Stimulated activated CD4-positive, alpha-beta T cell treated with anti-CD3 and anti-CD28 coated beads, Interleukin-15, amount 100 ng/mL, for 24 hours (primary cell): ENCODE results near the gene RGS12.

Source experiments
- DNase-seq: peaks from one replicate; pipeline ENCODE4 v3.0.0-alpha.2; 2020

Gene RGS12

DNA sequence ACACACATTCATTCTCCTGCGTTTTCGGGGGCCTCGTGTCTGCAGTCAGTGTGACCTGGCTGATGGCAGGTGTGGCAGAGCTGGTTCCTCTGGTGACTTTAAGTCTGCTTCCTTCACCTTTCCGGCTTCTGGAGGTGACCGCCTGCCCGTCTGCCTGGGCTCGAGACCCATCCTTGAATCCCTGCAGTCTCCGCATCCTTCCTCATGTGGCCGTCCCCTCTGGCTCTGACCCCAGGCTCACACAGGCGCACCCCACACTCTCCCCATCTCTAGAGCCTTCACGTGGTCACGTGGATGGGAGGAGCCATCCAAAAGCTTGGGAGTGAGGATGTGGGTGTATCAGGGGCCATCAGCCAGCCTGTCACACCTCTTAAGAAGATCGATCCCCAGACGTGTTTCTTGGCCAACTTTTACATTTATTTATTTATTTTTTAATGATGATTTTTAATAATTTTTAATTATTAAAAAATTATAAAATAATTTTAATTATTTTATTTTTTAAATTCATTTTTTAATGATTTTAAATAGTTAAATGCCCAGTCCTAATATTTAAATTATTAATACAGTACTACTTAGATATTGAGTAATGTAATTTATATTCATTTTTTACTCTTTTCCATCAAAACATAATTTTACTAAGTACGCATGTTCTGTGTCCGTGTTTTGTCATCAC is 20.9 kb downstream of the RGS12 start:
- no peak for DNase-seq

DNA sequence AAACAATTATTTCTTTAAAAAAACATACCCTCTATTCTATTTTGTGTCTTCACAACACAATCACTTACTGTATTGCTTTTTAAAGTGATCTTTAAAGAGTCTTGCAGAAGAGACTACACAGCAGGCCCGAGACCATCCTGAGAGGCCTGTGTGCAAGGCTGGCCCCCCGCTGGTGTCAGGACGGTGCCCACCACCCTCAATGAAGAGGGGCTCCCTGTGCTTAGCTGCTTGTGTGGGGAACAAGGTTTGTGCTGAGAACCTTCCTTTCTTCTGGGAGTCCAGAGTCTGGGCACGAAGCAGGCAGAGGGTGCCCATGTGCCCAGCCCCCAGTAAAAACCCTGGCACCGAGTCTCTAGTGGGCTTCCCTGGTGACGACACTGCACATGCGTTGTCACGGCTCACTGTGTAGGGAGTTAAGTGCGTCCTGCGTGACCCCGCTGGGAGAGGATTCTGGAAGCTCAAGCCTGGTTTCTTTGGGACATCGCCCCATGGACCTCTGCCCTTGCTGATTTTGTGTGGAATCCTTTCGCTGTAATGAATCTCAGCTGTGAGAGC is 22.0 kb downstream of the RGS12 start:
- DNase-seq, result no peak

DNA sequence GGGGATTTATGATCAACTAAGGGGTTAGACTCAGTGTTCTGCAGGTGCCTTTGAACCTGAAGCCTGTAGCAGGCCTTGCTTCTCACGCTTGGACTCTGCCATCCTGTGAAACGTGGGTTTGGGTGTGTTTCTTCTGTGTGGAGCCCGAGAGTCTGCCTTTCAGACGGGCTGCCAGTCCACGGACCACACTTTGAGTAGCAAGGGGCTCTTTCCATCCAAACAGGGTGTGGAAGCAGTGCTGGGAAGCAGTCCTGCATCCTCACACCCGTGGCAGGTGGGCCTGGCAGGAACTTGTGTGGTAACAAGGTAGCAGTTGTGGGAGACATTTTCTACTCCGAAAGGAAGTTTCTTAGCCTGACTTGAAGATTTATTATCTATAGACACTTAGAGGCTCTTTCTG is 22.7 kb downstream of the RGS12 start:
- no peak for DNase-seq

DNA sequence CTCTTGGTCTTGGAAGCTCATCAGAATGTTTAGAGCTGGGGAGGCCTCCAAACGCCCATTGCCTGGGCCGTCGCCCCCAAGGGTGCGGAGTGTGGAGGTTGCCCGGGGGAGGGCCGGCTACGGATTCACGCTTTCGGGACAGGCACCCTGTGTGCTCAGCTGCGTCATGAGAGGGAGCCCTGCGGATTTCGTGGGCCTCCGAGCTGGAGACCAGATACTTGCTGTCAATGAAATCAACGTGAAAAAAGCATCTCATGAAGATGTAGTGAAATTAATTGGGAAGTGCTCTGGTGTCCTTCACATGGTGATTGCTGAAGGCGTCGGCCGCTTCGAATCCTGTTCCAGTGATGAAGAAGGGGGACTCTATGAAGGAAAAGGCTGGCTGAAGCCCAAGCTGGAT is 23.3 kb downstream of the RGS12 start:
- no peak for DNase-seq

DNA sequence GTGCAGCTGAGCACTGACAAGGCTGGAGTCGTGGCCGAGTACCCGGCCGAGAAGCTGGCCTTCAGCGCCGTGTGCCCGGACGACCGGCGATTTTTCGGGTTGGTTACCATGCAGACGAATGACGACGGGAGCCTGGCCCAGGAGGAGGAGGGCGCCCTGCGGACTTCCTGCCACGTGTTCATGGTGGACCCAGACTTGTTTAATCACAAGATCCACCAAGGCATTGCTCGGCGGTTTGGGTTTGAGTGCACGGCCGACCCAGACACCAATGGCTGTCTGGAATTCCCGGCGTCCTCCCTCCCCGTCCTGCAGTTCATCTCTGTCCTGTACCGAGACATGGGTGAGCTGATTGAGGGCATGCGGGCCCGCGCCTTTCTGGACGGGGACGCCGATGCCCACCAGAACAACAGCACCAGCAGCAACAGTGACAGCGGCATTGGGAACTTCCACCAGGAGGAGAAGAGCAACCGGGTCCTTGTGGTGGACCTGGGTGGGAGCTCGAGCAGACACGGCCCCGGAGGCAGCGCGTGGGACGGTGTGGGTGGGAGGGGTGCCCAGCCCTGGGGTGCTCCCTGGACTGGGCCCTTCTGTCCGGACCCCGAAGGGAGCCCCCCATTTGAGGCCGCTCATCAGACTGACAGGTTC is 24.3 kb downstream of the RGS12 start:
- DNase-seq, result no peak

DNA sequence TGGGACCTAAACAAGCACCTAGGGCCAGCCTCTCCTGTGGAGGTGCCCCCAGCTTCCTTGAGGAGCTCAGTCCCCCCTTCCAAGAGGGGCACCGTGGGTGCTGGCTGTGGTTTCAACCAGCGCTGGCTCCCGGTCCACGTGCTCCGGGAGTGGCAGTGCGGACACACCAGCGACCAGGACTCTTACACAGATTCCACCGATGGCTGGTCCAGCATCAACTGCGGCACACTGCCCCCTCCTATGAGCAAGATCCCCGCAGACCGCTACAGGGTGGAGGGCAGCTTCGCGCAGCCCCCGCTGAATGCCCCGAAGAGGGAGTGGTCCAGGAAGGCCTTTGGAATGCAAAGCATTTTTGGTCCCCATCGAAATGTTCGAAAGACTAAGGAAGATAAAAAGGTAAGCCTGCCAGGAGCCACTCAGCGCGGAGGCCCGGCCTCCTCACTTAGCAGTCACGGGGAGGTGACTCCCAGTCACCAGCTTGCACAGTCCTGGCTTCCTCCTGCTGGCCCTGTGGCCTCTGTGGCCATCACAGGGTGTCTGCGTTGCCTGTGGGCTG is 24.9 kb downstream of the RGS12 start:
- no peak for DNase-seq

DNA sequence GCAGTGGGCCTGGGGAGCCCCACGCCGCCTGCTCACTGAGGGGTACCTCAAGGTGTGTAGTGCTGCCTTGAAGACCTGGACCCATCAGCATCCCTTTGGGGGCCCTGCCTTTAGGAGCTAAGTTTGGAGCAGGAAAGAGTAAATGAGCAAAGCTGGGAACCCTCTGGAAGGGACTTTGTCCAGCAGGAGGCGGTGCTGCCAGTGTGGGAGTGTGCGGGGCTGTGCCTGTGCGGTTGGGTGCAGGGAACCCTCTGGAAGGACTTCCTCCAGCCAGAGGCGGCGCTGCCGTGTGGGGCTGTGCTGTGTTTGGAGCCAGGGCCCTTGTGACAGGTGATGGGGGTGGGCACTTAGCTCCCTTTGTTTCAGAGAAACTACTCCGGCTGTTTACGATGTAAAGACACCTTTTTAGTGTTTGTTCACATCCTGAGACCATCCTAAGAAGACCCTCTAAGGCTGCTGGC is 25.8 kb downstream of the RGS12 start:
- no peak for DNase-seq

DNA sequence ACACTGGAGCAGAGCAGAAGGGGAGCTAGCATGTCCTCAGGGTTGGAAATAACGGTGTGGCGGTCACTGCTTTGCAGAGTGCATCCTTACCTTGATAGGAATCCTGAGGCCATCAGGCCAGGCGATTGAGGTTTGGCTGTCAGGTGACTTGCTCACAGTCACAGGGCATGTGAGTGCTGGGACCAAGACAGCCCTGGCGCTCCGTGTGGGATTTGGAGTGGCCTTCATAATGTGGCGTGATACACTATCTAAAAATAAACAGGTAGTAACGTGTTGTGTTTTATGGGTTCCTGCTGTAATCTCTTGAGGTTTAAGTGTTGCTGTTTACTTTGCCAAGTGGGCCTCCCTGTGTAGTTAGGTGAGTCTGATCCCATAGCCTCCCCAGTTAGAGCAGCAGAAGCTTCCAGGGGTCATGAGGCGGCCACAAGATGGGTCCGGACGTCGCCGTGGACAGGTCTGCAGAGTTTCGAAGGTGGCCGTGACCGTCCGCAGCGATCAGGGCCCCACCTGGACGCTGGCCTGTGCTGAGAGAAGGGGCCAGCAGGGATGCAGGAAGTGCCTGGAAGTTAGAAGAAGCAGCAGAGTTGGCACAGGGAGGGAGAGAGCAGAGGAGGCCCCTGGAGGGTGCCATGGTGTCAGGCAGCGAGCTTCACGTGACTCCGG is 27.7 kb downstream of the RGS12 start:
- DNase-seq, result no peak

DNA sequence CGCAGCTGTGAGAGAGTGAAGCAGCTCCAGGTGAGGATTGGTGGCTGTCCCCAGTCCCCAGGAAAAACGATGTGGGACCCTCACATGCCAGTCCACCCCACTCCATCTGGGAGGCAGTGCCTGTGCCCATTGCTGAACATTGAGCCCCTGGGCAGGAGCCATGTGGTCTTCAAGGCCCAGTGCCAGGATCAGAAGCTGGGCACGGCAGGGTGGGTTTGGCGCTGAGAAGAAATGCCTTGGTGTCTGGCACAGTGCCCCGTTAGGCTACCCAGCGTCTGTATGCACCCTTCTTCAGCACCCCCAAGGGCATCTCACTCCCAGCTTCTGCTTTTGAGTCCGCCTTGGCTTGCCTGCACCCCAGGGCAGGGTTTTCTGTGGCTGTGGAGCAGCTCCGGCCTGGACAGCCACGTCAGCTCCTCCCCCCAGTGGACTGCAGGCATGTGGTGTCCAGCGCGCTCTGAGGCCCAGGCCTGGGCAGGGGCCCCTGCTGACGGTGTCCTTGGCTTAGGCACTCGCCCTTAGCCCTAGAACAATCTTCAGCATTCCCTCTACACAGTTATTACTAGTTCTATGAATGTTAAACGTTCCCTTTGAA is 28.6 kb downstream of the RGS12 start:
- no peak for DNase-seq

DNA sequence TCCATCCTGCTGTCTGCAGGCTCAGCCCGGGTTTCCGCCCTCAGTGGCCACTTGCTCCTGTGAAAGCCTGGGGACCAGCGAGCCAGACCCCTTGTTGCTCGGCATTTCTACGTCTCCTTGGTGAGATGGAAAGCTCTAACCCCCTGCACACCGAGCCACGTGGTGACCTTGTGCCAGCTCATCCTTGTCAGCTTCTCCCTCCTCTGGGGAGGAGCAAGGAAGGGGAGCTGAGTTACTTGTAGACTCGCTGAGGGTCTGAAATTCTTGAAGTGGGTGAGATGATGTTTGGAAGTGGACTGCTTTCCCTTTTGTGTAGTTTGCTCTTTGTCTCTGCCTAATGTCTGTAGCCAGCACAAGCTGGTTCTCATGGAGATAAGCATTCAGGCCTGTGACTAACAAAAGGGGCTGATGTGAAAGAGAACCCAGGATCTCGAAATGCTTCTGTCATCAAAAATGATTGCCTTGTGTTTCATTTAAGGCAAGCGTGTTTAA is 29.3 kb downstream of the RGS12 start:
- DNase-seq, result no peak

DNA sequence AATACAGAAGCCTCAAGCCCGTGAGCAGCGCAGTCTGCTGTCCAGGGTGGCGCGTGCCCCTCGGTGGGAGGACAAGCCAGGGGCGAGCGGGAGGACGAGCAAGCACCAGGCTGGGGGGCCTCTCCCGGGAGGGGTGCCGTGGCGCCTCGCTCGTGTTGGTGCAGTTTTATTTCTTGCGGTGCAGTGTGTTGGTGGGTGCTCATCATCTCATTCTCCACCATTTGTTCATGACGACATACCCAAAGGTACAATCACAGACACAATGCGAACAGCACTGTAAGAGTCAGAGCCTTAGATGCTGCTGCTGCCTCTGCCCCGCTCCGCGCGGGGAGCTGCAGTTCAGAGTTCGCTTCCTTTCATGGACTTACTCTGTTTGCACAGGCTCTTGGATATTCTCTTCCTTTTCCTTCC is 30.3 kb downstream of the RGS12 start:
- DNase-seq, result no peak

DNA sequence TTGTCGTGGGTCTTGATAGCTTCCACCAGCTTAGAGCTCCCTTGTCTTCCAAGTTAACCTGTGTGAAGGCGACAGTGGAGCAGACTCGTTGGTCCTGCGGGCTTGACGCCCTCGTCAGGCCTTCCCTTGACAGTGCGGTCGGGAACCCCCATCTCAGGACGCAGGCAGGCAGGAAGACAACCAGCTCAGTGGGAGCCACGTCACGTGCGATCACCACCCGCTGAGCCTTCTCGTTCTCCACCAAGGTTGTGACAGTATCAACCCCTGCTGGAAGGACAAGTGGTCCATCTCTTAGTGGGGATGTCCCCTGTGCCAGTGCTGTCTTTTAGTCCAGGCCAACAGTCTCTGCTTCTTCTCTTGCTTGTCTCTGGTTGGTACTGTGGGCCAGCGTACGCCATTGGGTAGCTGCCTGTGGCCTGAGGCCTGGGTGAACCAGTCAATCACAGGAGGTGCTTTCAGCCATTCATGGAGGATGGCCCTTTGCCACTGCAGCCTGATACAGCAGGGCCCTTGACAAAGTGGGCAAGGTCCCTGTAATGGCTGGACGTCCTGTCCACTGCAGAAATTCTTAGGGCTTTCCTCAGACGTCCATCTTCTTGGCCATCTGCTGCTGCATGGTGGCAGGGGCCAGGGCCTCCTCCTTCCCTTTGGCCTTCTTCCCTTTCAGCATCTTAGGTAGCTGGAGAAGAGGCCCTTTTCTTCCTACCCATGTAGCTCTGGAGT is 31.4 kb downstream of the RGS12 start:
- no peak for DNase-seq

DNA sequence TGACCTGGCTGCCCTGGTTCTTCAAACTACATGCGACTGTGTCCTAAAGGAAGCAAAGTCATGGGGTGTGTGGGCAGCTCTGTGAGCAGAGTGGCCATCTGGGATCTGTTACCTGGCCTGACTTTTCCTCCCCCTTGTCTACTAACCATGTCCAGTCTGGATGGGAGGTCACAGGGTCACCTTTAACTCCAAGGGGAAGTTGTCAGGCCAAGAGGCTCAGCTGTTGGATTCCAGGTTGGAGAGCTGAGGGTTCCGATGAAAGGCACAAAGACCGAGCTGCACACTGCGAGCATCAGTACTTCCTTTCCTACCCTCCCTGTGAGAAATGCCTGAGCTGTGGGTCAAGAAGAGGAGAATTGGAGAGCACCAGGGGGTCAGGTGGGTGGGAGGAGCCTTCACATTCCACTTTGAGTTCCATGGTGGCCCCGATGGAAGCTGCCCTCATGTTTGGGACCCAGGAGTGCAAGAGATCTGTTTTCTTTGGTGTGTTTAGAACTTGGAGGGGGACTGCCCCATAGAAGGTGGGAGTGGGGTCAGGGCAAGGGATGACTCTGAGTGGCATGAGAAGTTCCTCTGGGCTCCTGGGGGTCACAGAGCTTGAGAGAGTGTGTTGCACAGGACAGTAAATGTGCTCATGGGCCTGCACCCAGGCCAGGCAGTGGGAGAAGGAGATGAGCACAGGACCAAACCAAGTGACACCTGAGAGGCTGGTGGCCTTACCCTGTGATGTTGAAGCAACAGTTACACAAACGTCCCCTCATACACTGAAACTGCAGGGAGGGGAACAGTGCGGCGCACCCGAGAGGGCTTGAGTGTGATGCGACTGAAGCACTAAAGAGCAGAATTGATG is 36.2 kb downstream of the RGS12 start:
- DNase-seq, result no peak

DNA sequence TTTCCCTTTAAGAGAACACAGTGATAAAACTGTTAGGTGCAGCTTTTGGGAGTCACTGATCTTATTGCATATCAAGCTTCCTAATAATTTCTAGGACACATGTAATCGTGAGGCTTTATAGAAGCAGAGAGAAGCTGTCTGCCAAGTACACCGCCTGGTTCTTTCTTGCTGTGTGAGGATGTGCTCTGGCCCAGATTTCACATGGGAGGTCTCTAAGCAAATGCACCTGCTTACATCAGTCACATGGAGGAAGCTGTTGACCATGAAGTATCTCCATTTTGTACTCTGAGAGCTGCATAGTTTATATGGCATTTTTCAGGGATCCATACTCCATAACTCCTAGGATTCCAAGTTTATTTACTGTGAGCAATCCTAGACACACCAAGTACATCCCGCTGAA is 37.1 kb downstream of the RGS12 start:
- no peak for DNase-seq

DNA sequence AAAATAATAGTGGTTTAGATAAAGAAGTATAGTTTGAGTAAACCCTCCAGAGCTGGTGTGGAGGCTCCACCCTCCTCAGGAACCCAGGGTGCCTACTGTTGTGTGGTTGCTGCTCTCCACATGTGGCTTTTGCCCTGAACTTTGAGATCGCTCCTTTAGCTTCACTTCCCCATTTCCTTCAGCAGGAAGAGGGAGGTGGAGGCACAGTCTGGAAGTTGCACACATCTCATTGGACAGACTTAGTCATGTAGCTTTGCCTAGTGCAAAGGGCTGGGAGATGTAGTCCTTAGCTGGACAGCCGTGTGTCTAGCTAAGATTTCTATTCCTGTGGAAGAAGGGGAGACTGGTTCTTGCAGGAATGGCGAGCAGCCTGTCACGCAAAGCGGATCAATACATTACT is 37.9 kb downstream of the RGS12 start:
- no peak for DNase-seq

DNA sequence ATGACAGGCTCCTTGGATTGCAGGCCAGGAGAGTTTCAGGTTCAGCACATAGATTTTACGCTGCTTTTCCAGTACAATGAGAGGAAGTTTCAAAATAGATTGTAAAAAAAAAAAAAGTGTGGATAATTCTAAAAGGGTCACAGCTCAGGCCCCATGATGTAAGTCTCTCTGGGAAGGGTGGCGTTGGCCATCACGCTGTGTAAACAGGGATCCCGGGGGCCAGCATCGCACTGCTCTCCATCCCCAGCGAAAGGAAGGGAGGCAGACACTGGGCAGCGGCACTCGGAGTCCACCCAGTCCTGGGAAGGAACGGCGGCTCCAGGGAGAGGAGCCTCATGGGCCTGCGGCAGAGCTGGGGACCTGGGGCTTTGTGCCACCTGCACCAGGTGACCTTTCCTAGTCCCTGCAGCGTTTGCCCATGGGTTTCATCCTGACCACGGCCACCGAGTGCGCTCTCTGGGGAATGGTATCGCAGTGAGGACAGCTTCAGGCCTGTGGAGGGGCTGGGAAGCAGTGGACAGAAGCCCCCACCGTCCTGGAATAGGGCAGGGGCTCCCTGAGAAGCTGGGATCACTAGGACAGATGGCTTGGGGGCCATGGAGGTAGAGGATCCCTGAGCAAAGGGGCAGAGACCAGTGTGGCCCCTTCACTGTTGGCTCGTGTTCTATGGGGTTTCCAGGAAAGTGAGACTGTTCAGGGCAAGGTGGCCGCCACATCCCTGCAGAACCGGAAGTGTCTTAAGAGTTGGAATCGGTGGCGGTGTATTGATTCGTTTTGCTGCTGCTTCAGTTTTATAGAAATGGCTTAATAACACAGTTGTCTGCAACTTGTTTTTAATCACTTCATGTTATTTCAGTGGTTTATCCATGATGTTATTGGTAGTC is 38.9 kb downstream of the RGS12 start:
- no peak for DNase-seq

DNA sequence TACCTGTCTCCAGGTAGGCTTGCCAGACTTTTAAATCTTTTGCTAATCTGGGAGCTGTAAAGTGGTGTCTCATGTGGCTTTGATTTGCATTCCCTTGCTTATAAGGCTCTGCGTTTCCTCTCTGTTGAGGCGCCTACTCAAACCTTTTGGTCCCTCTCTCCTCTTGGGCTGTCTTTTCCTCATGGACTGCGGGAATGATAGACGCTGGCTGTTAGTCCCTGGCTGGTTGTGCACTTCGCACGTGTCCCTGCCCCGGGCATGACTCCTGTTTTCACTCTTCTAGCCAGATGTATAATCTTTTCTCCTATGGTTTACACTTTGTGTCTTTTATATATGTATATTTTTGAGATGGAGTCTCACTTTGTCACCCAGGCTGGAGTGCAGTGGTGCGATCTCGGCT is 39.7 kb downstream of the RGS12 start:
- no peak for DNase-seq

DNA sequence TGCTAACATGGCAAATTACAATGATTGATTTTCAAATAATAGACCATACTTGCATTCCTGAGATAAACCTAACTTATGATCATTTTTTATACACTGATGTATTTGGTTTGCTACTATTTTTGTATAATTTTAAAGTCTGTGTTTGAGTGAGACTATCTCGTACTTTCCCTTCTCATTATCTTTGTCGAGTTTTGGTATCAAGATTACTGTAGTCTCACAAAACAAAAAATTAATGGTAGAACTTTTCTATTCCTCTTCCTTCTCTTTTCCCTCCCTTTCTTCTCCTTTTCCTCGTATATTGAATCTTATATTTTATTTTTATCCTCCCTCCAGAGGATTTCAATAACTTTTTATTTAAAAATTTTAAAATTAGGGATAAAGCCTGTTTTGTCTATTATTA is 41.5 kb downstream of the RGS12 start:
- DNase-seq, result no peak

DNA sequence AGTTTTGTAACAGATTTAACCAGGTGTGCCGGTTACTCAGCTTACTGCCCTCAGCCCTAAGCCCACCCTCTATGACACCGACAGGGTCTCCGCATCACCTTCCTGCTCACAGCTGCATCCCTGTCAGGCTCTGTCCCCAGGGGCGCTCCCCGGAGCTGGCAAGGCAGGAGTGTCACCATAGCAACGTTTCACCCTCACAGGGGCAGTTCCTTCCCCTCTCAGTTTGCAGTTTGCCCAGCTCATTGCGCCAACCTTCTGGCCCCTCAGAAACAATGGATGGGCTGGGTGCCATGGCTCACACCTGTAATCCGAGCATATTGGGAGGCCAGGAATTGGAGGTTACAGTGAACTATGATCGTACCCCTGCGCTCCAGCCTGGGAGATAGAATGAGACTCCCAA is 42.6 kb downstream of the RGS12 start:
- no peak for DNase-seq

DNA sequence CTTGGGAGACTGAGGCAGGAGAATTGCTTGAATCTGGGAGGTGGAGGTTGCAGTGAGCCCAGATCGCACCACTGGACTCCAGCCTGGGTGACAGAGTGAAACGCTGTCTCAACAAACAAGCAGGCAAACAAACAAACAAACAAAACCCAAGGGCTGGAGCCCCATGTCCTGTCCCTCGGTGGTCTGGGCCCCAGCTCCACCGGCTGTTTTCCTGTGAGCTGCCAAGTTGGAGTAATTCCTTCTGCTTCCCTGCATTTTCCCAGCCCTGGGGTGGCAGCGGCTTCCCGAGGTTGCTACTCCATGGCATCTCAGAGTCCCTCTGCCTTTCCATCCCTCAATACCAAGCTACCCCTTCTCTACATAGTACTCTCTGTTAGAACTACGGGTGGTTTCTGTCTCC is 43.2 kb downstream of the RGS12 start:
- no peak for DNase-seq
